HL-60 (cell line): ENCODE results near the gene MICA.

ENCODE experiments used
- DNase-seq, 2 experiments: peaks; one replicate each; pipeline ENCODE4 v3.0.0-alpha.2; 2010 to 2020; ENCODE audit warnings: low read depth in 1 of 2, low spot score in 1 of 2
- H3K27ac ChIP-seq: fragments of 250-450 bp; sonication (Bioruptor Pico); replicated peaks from 2 replicates; pipeline ENCODE4 v1.5.1; 2020; ENCODE audit warnings: mild to moderate bottlenecking, moderate library complexity
- H3K27me3 ChIP-seq: fragments of 250-450 bp; sonication (Bioruptor Pico); 2 replicates; pipeline ENCODE4 v1.5.1; 2021; ENCODE audit warnings: mild to moderate bottlenecking, moderate library complexity; ENCODE audit not compliant: insufficient read depth, poor library complexity, severe bottlenecking
- H3K4me3 ChIP-seq: replicated peaks from 2 replicates; pipeline ENCODE4 v1.5.1; 2011; ENCODE audit warnings: mild to moderate bottlenecking, control low read depth, low read length; ENCODE audit not compliant: insufficient read depth
- GABPA ChIP-seq: IDR thresholded peaks from 2 replicates; pipeline ENCODE4 v1.6.1; 2012; ENCODE audit warnings: low read depth
- POLR2AphosphoS5 ChIP-seq: IDR thresholded peaks from 2 replicates; pipeline ENCODE4 v1.6.1; 2012; ENCODE audit warnings: low read depth
- SPI1 ChIP-seq: IDR thresholded peaks from 2 replicates; pipeline ENCODE4 v1.6.1; 2012; ENCODE audit warnings: low read depth, mild to moderate bottlenecking, borderline replicate concordance
- TF ChIP-seq, protein P1 (sequence below): IDR thresholded peaks from one replicate; pipeline ENCODE4 v1.5.1; 2011; ENCODE audit warnings: low read length, control low read depth, inconsistent platforms; ENCODE audit not compliant: insufficient read depth
- TF ChIP-seq, protein P2 (sequence below): IDR thresholded peaks from 2 replicates; pipeline ENCODE4 v1.6.1; 2012; ENCODE audit warnings: low read depth; ENCODE audit not compliant: insufficient replicate concordance

The MICA gene

DNA sequence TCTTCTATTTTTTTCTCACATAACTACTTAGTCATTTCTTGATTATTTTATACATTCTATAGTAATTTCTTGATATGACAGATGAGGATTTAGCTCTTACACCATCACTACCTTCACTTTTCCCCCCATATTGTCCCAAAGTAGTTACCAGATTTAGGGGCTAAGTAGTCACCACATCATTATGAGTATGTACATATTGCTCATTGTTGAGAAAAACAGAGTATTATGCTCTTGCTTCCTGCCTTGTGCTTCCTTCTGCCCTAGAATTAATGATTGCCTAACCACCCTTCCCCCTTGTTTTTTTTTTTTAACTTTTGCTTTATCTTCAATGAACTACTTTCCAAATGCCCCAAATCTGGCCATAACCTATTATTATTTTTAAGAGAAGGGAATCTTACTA, 39.6 kb upstream of the MICA start:
- Histone ChIP-seq H3K27ac (no peak overlapping the region), H3K4me3 (no peak overlapping the region), H3K27me3 (peaks cover 3% of the 10 kb centered on the region)
- no peak for DNase-seq
- TF ChIP-seq, protein P1, sequence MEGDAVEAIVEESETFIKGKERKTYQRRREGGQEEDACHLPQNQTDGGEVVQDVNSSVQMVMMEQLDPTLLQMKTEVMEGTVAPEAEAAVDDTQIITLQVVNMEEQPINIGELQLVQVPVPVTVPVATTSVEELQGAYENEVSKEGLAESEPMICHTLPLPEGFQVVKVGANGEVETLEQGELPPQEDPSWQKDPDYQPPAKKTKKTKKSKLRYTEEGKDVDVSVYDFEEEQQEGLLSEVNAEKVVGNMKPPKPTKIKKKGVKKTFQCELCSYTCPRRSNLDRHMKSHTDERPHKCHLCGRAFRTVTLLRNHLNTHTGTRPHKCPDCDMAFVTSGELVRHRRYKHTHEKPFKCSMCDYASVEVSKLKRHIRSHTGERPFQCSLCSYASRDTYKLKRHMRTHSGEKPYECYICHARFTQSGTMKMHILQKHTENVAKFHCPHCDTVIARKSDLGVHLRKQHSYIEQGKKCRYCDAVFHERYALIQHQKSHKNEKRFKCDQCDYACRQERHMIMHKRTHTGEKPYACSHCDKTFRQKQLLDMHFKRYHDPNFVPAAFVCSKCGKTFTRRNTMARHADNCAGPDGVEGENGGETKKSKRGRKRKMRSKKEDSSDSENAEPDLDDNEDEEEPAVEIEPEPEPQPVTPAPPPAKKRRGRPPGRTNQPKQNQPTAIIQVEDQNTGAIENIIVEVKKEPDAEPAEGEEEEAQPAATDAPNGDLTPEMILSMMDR = no peak
- no peak for TF ChIP-seq GABPA
- TF ChIP-seq POLR2AphosphoS5 = no peak
- TF ChIP-seq, protein P2, sequence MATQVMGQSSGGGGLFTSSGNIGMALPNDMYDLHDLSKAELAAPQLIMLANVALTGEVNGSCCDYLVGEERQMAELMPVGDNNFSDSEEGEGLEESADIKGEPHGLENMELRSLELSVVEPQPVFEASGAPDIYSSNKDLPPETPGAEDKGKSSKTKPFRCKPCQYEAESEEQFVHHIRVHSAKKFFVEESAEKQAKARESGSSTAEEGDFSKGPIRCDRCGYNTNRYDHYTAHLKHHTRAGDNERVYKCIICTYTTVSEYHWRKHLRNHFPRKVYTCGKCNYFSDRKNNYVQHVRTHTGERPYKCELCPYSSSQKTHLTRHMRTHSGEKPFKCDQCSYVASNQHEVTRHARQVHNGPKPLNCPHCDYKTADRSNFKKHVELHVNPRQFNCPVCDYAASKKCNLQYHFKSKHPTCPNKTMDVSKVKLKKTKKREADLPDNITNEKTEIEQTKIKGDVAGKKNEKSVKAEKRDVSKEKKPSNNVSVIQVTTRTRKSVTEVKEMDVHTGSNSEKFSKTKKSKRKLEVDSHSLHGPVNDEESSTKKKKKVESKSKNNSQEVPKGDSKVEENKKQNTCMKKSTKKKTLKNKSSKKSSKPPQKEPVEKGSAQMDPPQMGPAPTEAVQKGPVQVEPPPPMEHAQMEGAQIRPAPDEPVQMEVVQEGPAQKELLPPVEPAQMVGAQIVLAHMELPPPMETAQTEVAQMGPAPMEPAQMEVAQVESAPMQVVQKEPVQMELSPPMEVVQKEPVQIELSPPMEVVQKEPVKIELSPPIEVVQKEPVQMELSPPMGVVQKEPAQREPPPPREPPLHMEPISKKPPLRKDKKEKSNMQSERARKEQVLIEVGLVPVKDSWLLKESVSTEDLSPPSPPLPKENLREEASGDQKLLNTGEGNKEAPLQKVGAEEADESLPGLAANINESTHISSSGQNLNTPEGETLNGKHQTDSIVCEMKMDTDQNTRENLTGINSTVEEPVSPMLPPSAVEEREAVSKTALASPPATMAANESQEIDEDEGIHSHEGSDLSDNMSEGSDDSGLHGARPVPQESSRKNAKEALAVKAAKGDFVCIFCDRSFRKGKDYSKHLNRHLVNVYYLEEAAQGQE = no peak
- no peak for TF ChIP-seq SPI1

DNA sequence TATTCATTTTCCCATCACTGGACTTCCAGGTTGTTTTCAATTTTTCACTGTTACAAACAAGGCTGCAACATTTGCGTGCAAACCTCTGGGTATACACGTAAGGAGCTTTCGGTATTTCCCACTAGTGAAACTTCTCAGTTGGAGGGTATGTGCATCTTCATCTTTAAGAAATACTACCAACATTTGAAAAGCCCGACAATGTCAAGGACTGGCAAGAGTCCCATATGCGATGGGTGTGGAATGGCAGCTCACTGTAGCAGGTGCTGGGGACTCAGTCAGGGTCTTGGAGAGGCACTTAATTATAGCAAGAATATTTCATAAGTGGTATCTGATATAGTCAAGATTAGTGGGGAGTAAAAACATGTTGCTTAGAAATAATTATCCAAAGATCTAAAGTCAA, 37.5 kb upstream of the MICA start:
- no peak overlapping the region for H3K4me3 ChIP-seq
- H3K27ac ChIP-seq = no peak overlapping the region
- TF ChIP-seq GABPA (no peak), POLR2AphosphoS5 (no peak), SPI1 (no peak)
- TF ChIP-seq, protein P2 = no peak
- TF ChIP-seq, protein P1 = no peak
- peaks cover 3% of the 10 kb centered on the region for H3K27me3 ChIP-seq
- DNase-seq = no peak

DNA sequence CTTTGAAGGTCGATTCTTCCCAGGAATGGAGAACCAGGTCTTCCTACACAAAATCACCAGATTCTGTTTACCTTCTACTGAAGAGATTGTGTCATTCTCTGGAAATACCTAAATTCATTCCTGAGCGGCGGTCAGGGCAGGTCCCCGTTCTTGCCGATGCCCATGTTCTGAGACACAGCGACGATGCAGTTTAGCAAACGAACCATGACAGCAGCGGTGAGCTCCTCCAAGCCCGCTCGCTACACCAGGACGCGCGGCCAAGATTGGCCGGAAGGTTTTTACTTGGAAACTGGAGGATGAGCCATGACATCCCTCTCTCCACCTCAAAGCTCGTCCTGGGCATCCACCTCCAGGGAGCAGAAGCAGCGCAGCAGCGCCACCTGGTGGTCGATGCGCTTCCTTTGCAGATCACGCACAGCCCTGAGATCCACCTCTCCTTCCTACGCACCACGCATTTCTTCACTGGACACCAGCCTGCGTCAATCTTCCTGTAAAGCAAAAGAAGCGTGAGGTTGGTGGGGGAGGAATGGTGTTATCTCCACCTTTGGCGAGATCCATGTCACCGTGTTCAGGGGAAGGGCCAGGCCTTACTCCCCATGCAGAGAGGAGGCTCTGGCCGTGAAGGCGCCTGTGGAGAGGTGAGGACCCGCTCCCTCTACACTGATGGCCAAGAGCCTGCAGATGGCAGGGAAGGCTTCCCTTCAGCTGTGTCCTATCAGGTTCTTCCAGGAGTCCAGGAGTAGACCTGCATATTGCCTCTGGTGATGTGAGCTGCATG, 36.5 kb upstream of the MICA start:
- H3K27ac ChIP-seq = no peak overlapping the region
- peaks cover 3% of the 10 kb centered on the region for H3K27me3 ChIP-seq
- TF ChIP-seq SPI1 = no peak
- TF ChIP-seq, protein P2 = no peak
- TF ChIP-seq, protein P1 = peak; percentile 75
- peak overlapping the region; percentile 36 for H3K4me3 ChIP-seq
- DNase-seq = peak; percentile 75 to 87
